ENCODE results near the gene RBM43.

GRCh38 chr2:151297882-151298281 is 36.2 kb upstream of the RBM43 start:
- TF ChIP-seq EZH2phosphoT487 (IDR thresholded peaks at IDR 0.05; ENCODE audit: borderline replicate concordance, low read length) (no peak), CTCF (IDR thresholded peaks at IDR 0.05; ENCODE audit: low read depth, low read length, poor library complexity, severe bottlenecking) (no peak)
